ENCODE results near the gene ARHGAP25. TPM values are rescaled to one million over a fixed set of nuclear protein-coding genes. Genes with fewer than 3 reads are reported as not detected.

Gene ARHGAP25
- total RNA-seq, 4 donors from 2014 or later, result 2.2 to 11.6 (median 7.2) TPM

DNA sequence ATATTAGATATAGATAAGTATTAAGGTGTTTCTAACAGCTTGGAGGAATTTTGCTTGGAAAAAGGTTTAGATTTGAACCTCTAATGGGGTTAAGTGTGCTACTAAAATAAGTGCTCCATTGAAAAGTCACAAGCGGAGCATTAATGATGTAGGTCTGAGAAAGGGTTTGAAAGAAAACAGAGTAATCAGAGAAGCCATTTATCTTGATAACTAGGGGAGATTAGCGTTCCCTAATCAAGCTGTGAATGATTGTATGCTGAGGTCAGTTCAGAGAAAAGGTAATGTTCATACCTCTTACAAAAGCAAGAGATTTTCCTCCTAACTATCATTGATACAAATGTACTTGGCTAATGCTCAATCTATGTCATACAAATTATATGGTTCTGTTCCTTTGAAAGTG, 1.5 kb downstream of the ARHGAP25 start:
- H3K4me3 ChIP-seq, result peak overlapping the region in 3 of 4 donors; percentile 10 to 25 (median 11)
- WGBS, 2 donors (ENCODE audit: low coverage in 1 of 2), result 58 to 59% methylated on average over 2 of the region's 2 CpGs
- DNase-seq, result no peak

DNA sequence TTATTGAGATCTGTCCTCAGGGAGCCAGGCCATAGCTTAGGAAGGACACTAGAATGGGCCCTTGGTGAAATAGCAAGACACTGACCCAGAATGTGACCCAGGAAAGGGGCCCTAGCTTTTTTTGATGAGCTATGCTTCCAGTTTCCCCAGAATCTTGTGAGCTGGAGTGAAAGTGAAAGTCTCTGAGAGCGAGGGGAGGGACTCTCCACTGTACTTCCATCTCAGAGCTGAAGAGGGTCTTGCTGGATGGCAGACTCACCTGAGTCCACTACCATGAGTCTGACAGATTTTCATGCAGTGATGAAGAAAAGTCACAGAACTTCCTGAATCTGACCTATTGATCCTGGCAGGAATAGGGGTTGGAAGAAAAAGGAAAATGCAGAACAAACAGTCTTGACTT, 3.1 kb downstream of the ARHGAP25 start:
- no peaks in the 10 kb centered on the region for H3K9me3 ChIP-seq
- H3K27me3 ChIP-seq, result no peaks in the 10 kb centered on the region
- no peaks in the 10 kb centered on the region for H3K36me3 ChIP-seq
- H3K27ac ChIP-seq, result peak overlapping the region; percentile 43 to 83 (median 69)
- in situ Hi-C loops (cut with MboI; ENCODE audit: low pct_ligation_motif_present in 1 of 4, low pct_unique_long_range_greater_than_20kb in 1 of 4, low sequenced_read_pairs in 3 of 4), result loop anchor here in 3 of 4 donors (25.0 kb wide), 2 partner anchors 175 to 250 kb away; no protein-coding TSS in a partner anchor
- WGBS, 2 donors (ENCODE audit: low coverage in 1 of 2), result 67 to 79% methylated on average over 1 of the region's 1 CpG
- H3K4me3 ChIP-seq, result peak overlapping the region in 1 of 4 donors; percentile 25
- TF ChIP-seq POLR2AphosphoS5 (IDR thresholded peaks at IDR 0.05) (no peak), EP300 (IDR thresholded peaks at IDR 0.05; ENCODE audit: low read depth) (no peak), POLR2A (IDR thresholded peaks at IDR 0.05) (no peak)
- TF ChIP-seq, protein P1, sequence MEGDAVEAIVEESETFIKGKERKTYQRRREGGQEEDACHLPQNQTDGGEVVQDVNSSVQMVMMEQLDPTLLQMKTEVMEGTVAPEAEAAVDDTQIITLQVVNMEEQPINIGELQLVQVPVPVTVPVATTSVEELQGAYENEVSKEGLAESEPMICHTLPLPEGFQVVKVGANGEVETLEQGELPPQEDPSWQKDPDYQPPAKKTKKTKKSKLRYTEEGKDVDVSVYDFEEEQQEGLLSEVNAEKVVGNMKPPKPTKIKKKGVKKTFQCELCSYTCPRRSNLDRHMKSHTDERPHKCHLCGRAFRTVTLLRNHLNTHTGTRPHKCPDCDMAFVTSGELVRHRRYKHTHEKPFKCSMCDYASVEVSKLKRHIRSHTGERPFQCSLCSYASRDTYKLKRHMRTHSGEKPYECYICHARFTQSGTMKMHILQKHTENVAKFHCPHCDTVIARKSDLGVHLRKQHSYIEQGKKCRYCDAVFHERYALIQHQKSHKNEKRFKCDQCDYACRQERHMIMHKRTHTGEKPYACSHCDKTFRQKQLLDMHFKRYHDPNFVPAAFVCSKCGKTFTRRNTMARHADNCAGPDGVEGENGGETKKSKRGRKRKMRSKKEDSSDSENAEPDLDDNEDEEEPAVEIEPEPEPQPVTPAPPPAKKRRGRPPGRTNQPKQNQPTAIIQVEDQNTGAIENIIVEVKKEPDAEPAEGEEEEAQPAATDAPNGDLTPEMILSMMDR (IDR thresholded peaks at IDR 0.05), result no peak
- peaks cover 0 to 17% (median 4%) of the 10 kb centered on the region in 4 donors for H3K4me1 ChIP-seq
- intact Hi-C loops (cut with DNase I; ENCODE audit: low total_unique reads), result no loop called here
- DNase-seq, result peak; percentile 49

More for the DNA sequence above, 1.5 kb downstream of the ARHGAP25 start:
- H3K27ac ChIP-seq, result peak overlapping the region; percentile 52 to 83 (median 76)
- intact Hi-C loops (cut with DNase I; ENCODE audit: low total_unique reads) (no loop called here), in situ Hi-C loops (cut with MboI; ENCODE audit: low pct_ligation_motif_present in 1 of 4, low pct_unique_long_range_greater_than_20kb in 1 of 4, low sequenced_read_pairs in 3 of 4) (loop anchor here in 3 of 4 donors (25.0 kb wide), 2 partner anchors 176 to 249 kb away; no protein-coding TSS in a partner anchor)
- H3K27me3 ChIP-seq, result no peaks in the 10 kb centered on the region
- TF ChIP-seq POLR2A (IDR thresholded peaks at IDR 0.05) (no peak), POLR2AphosphoS5 (IDR thresholded peaks at IDR 0.05) (no peak), EP300 (IDR thresholded peaks at IDR 0.05; ENCODE audit: low read depth) (no peak)
- TF ChIP-seq, protein P1 (IDR thresholded peaks at IDR 0.05), result no peak
- H3K4me1 ChIP-seq, result peaks cover 0 to 17% (median 4%) of the 10 kb centered on the region in 4 donors
- no peaks in the 10 kb centered on the region for H3K9me3 ChIP-seq
- H3K36me3 ChIP-seq, result no peaks in the 10 kb centered on the region

DNA sequence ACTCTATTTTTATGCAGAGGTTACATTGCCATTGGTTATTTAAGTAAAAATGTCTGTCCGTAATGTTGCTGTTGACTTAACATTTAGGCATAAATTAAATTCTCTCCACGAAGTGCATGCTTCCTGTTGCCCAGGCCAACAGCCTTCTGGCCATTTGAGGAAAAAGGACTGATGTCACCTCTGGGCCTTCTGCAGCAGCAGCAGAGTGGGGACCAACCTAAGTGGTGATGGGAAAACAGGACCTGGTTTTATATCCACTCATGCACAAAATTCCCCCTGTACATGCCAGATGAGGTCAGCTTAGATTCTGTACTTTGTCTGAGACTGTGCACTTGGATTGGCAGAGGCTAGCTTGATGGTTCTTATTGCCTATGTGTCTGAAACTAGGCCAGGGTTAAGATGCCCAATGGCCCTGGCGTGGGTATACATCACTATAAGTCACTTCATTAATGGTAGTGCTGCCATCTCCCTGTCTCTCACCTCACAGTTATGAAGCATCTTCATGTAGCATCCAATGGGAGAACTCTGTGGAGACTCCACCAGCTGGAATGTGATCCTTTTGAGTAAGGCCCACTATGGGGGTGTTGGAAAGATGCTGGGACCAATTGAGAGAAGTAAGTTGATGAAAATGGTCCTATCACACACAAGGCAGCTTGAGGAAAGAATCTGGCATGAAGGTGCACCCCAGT, 4.4 kb downstream of the ARHGAP25 start:
- Histone ChIP-seq H3K4me1 (peaks cover 0 to 11% (median 4%) of the 10 kb centered on the region in 4 donors), H3K36me3 (no peaks in the 10 kb centered on the region), H3K27me3 (no peaks in the 10 kb centered on the region), H3K9me3 (no peaks in the 10 kb centered on the region), H3K4me3 (no peak overlapping the region), H3K27ac (peak overlapping the region in 3 of 4 donors; percentile 21 to 83 (median 43))
- intact Hi-C loops (cut with DNase I; ENCODE audit: low total_unique reads) (no loop called here), in situ Hi-C loops (cut with MboI; ENCODE audit: low pct_ligation_motif_present in 1 of 4, low pct_unique_long_range_greater_than_20kb in 1 of 4, low sequenced_read_pairs in 3 of 4) (loop anchor here in 3 of 4 donors (25.0 kb wide), 2 partner anchors 173 to 252 kb away; no protein-coding TSS in a partner anchor)
- no peak for DNase-seq
- 39 to 73% methylated on average over 2 to 3 of the region's 3 CpGs for WGBS, 2 donors (ENCODE audit: low coverage in 1 of 2)
- TF ChIP-seq, protein P1 (IDR thresholded peaks at IDR 0.05), result no peak
- TF ChIP-seq POLR2A (IDR thresholded peaks at IDR 0.05) (no peak), EP300 (IDR thresholded peaks at IDR 0.05; ENCODE audit: low read depth) (no peak)

DNA sequence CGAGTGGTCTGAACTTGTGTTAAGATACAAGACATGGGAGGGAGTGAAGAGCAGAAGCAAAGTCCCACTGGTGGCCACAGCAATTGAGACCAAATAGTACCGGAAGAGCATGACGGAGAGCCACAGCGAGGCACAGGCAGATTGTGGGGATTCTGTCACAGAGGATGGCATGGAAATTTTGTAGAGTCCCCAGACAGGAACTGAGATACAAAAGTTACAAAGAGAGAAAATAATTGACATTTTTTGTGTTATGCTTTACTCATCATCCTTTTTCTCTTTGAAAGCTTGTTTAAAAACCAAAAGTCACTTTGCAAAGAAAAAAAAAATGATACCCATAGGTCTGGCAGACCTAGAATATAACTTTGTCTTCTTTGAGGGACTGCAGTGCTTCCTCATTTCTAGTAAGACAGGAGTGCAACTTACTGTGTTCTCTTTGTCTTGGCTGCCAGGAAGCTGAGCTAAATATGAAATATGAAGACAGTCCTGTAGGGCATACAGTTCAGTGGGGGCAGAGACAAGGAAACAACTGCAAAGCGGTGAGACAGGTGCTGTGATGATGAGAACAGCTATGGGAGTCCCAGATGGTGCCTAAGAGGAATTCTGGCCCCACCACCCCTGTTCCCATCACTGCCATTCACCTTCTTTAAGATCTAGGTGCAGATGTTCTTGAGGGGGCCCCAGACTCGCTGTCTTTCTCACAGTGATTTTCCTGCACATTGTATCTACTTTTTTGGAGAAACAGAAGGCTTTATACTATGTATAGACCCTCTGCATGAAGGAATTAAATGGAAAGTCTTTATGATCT, 5.2 kb downstream of the ARHGAP25 start:
- DNase-seq, result no peak
- Histone ChIP-seq H3K4me3 (no peak overlapping the region), H3K36me3 (no peaks in the 10 kb centered on the region), H3K27me3 (no peaks in the 10 kb centered on the region), H3K4me1 (peaks cover 0 to 12% (median 4%) of the 10 kb centered on the region in 4 donors), H3K27ac (peak overlapping the region; percentile 26 to 83 (median 41)), H3K9me3 (no peaks in the 10 kb centered on the region)
- in situ Hi-C loops (cut with MboI; ENCODE audit: low pct_ligation_motif_present in 1 of 4, low pct_unique_long_range_greater_than_20kb in 1 of 4, low sequenced_read_pairs in 3 of 4) (loop anchor here (10.0 to 25.0 kb wide), 3 partner anchors 165 to 252 kb away; no protein-coding TSS in a partner anchor), intact Hi-C loops (cut with DNase I; ENCODE audit: low total_unique reads) (no loop called here)
- TF ChIP-seq POLR2A (IDR thresholded peaks at IDR 0.05) (no peak), EP300 (IDR thresholded peaks at IDR 0.05; ENCODE audit: low read depth) (no peak), POLR2AphosphoS5 (IDR thresholded peaks at IDR 0.05) (no peak)
- TF ChIP-seq, protein P1 (IDR thresholded peaks at IDR 0.05), result no peak
- 72 to 81% methylated on average over 6 of the region's 6 CpGs for WGBS, 2 donors (ENCODE audit: low coverage in 1 of 2)
